ENCODE measurements around the gene HK2. TPM values are rescaled to one million over a fixed set of nuclear protein-coding genes. Genes with fewer than 3 reads are reported as not detected.
"Not testable (repeated sequence)": the region's sequence is repeated elsewhere in the genome, so short reads cannot be mapped to it uniquely, and the experiment has no call there.

HK2 gene
- polyA plus RNA-seq, 1 donor, result 2.8 TPM

- Histone ChIP-seq H3K4me3 (ENCODE audit: low read length) (no peak overlapping the region), H3K4me1 (ENCODE audit: control insufficient read depth, insufficient read depth, low read length) (peaks cover 32% of the 10 kb centered on the region), H3K27ac (ENCODE audit: low read length) (no peak overlapping the region), H3K27me3 (ENCODE audit: control insufficient read depth, insufficient read depth, low read length) (peaks cover 3% of the 10 kb centered on the region), H3K9me3 (ENCODE audit: control insufficient read depth, low read depth, low read length) (no peaks in the 10 kb centered on the region), H3K36me3 (ENCODE audit: control insufficient read depth, insufficient read depth, low read length) (no peaks in the 10 kb centered on the region)
- no peak for DNase-seq
- 100% methylated on average over 2 of the region's 10 CpGs for WGBS (ENCODE audit: insufficient coverage, low lambda C conversion rate)
These were observed 13.3 kb downstream of the HK2 start for GRCh38 chr2:74847070-74847858.

DNA sequence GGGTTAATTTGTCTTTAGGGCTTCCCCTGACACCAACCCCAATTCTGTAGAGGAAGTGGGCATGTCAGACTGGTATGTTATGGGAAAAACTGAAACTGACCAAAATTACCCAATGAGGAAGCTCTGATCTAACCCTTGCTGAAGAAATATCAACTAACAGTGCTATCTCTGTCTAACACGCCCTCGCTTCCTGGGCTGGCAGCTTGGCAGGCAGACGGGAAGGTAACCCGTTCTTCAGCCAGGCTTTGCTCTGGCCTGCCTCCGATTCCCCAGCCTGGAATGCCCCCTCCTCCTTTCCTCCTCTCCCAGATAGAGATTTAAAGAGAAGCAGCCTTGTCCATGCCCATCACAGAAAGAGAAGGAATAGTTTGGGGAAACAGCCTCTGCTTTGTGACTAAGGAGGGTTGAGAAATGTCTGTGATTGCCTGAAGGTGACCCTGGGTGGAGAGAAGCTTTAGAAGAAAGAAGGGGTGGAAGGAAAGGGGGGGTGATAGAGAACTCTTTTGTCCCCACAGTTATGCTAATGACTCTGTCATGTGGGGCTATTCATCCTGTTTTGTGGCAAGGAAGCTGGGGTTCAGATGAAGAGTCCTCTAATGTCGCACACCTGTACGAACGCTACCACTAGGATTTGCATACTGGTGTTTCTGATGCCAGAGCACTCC is 15.4 kb downstream of the HK2 start:
- no peaks in the 10 kb centered on the region for H3K36me3 ChIP-seq (ENCODE audit: control insufficient read depth, insufficient read depth, low read length)
- H3K4me1 ChIP-seq (ENCODE audit: control insufficient read depth, insufficient read depth, low read length), result peaks cover 22% of the 10 kb centered on the region
- H3K27ac ChIP-seq (ENCODE audit: low read length), result no peak overlapping the region
- H3K4me3 ChIP-seq (ENCODE audit: low read length), result no peak overlapping the region
- no peaks in the 10 kb centered on the region for H3K9me3 ChIP-seq (ENCODE audit: control insufficient read depth, low read depth, low read length)
- H3K27me3 ChIP-seq (ENCODE audit: control insufficient read depth, insufficient read depth, low read length), result peaks cover 5% of the 10 kb centered on the region
- DNase-seq, result no peak
- WGBS (ENCODE audit: insufficient coverage, low lambda C conversion rate), result 100% methylated on average over 1 of the region's 8 CpGs

DNA sequence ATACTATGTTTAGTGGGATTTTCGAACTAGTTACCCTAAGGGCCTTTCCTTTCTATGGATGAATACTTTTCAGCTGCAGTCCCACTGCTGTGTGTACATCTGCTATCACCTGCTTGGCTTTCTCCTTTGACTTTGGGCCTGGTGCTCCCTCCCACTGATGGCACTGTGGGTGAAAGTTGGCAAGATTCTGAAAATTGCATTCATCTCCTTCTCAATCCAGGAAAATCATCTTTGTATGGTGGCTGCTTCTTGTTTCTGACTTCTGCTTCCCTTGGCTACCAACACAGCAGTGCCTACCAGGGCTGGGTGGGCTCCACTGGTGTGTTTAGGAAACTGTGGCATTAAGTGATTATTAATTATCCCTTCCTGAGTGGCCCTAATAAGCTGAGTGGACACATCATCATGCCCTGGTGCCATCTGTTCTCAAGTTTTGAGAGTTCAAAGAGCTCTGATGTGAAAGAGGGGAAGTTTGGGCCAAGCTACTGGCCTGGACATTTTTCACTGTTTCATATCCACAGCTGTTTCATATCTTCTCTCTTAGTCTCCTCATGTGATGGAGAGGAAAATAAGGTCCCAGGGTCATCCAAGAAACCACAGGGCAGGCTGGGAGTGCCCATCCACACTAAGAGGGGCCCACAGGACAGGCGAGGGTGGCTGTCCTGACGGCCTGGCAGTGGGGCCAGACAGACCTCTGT is 16.7 kb downstream of the HK2 start:
- Histone ChIP-seq H3K4me3 (ENCODE audit: low read length) (no peak overlapping the region), H3K27me3 (ENCODE audit: control insufficient read depth, insufficient read depth, low read length) (peaks cover 6% of the 10 kb centered on the region), H3K36me3 (ENCODE audit: control insufficient read depth, insufficient read depth, low read length) (no peaks in the 10 kb centered on the region), H3K4me1 (ENCODE audit: control insufficient read depth, insufficient read depth, low read length) (peaks cover 20% of the 10 kb centered on the region), H3K27ac (ENCODE audit: low read length) (peak overlapping the region; percentile 74), H3K9me3 (ENCODE audit: control insufficient read depth, low read depth, low read length) (no peaks in the 10 kb centered on the region)
- WGBS (ENCODE audit: insufficient coverage, low lambda C conversion rate), result no CpG with 5 or more reads among the region's 3 CpGs
- no peak for DNase-seq

DNA sequence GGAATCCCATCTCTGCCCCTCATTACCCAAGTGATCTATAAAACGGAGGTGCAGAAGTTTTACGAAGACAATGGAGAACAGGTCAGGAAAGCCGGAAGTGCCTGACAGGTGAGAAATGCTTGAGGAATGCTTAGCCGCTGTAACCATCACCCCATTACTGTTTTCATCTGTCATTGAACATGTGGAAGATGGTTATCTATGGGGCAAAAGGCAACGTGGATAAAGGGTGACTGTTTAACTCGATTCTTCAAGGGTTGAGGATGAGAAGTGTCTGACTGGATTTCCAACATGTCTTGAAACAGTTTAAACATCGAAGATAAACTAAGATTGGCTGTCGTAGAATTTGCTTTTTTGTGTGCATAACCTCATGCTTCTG is 17.3 kb downstream of the HK2 start:
- H3K4me1 ChIP-seq (ENCODE audit: control insufficient read depth, insufficient read depth, low read length), result peaks cover 25% of the 10 kb centered on the region
- no CpG with 5 or more reads among the region's 8 CpGs for WGBS (ENCODE audit: insufficient coverage, low lambda C conversion rate)

GRCh38 chr2:74853360-74853759 is 19.4 kb downstream of the HK2 start:
- not testable (repeated sequence) for H3K9me3 ChIP-seq (ENCODE audit: control insufficient read depth, low read depth, low read length); DNase-seq; H3K27ac ChIP-seq (ENCODE audit: low read length); H3K27me3 ChIP-seq (ENCODE audit: control insufficient read depth, insufficient read depth, low read length); H3K4me3 ChIP-seq (ENCODE audit: low read length); H3K36me3 ChIP-seq (ENCODE audit: control insufficient read depth, insufficient read depth, low read length)
- WGBS (ENCODE audit: insufficient coverage, low lambda C conversion rate), result no CpG with 5 or more reads among the region's 8 CpGs
- peaks cover 27% of the 10 kb centered on the region for H3K4me1 ChIP-seq (ENCODE audit: control insufficient read depth, insufficient read depth, low read length)

More for the DNA sequence above, 17.3 kb downstream of the HK2 start:
- no peaks in the 10 kb centered on the region for H3K9me3 ChIP-seq (ENCODE audit: control insufficient read depth, low read depth, low read length)
- no peak overlapping the region for H3K4me3 ChIP-seq (ENCODE audit: low read length)
- H3K27me3 ChIP-seq (ENCODE audit: control insufficient read depth, insufficient read depth, low read length), result peaks cover 6% of the 10 kb centered on the region
- peak; percentile 52 to 57 for DNase-seq
- peak overlapping the region; percentile 74 for H3K27ac ChIP-seq (ENCODE audit: low read length)
- H3K36me3 ChIP-seq (ENCODE audit: control insufficient read depth, insufficient read depth, low read length), result no peaks in the 10 kb centered on the region

DNA sequence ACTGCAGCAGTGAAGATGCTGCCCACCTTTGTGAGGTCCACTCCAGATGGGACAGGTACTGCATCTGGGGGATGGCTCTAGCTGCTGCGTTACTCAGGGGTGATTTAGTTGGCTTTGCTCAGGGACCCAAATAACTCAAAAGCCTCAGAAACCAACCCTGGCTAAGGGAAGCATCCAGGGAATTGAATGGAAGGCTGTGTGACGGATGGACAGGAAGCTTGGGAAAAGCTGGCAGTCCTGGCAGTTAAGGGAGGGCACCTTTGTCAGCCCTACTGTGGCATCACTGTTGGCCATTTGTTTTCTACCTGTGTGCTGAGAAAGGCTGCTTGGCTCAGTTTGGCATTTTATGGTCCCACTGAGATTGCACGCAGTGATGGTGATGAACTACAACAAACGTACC is 20.5 kb downstream of the HK2 start:
- Histone ChIP-seq H3K27ac (ENCODE audit: low read length) (no peak overlapping the region), H3K36me3 (ENCODE audit: control insufficient read depth, insufficient read depth, low read length) (no peaks in the 10 kb centered on the region), H3K4me1 (ENCODE audit: control insufficient read depth, insufficient read depth, low read length) (peaks cover 27% of the 10 kb centered on the region), H3K27me3 (ENCODE audit: control insufficient read depth, insufficient read depth, low read length) (peaks cover 12% of the 10 kb centered on the region), H3K9me3 (ENCODE audit: control insufficient read depth, low read depth, low read length) (no peaks in the 10 kb centered on the region), H3K4me3 (ENCODE audit: low read length) (no peak overlapping the region)
- no peak for DNase-seq
- WGBS (ENCODE audit: insufficient coverage, low lambda C conversion rate), result no CpG with 5 or more reads among the region's 4 CpGs

DNA sequence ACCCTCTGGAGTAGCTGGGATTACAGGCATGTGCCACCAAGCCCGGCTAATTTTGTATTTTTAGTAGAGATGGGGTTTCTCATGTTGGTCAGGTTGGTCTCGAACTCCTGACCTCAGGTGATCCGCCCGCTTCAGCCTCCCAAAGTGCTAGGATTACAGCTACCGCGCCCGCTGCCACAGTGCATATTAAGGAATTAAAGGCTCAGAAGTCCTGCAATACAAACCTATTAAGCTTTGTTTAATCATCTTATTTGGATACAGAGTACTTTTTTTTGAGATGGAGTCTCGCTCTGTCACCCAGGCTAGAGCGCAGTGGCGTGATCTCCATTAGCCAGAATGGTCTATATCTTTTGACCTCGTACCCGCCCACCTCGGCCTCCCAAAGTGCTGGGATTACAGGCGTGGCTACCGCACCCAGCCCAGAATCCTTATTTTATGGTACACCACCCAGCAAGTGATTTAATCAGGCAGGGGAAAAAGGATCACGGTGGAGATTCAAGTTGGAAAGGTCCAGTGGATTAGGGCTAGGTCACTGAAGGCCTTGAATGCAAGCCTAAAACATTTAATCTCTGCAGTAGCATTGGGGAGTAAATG is 21.3 kb downstream of the HK2 start:
- DNase-seq; H3K27ac ChIP-seq (ENCODE audit: low read length); H3K36me3 ChIP-seq (ENCODE audit: control insufficient read depth, insufficient read depth, low read length); H3K9me3 ChIP-seq (ENCODE audit: control insufficient read depth, low read depth, low read length); H3K4me3 ChIP-seq (ENCODE audit: low read length): not testable (repeated sequence)
- H3K27me3 ChIP-seq (ENCODE audit: control insufficient read depth, insufficient read depth, low read length), result peaks cover 14% of the 10 kb centered on the region
- 100% methylated on average over 2 of the region's 16 CpGs for WGBS (ENCODE audit: insufficient coverage, low lambda C conversion rate)
- H3K4me1 ChIP-seq (ENCODE audit: control insufficient read depth, insufficient read depth, low read length), result peaks cover 27% of the 10 kb centered on the region

- Histone ChIP-seq H3K36me3 (ENCODE audit: control insufficient read depth, insufficient read depth, low read length) (no peaks in the 10 kb centered on the region), H3K27me3 (ENCODE audit: control insufficient read depth, insufficient read depth, low read length) (peaks cover 20% of the 10 kb centered on the region), H3K27ac (ENCODE audit: low read length) (no peak overlapping the region), H3K4me1 (ENCODE audit: control insufficient read depth, insufficient read depth, low read length) (peaks cover 19% of the 10 kb centered on the region), H3K9me3 (ENCODE audit: control insufficient read depth, low read depth, low read length) (no peaks in the 10 kb centered on the region), H3K4me3 (ENCODE audit: low read length) (no peak overlapping the region)
- WGBS (ENCODE audit: insufficient coverage, low lambda C conversion rate), result no CpG with 5 or more reads among the region's 10 CpGs
- peak in 1 of 2 donors; percentile 48 for DNase-seq
These were observed 22.2 kb downstream of the HK2 start for GRCh38 chr2:74856004-74856578.

DNA sequence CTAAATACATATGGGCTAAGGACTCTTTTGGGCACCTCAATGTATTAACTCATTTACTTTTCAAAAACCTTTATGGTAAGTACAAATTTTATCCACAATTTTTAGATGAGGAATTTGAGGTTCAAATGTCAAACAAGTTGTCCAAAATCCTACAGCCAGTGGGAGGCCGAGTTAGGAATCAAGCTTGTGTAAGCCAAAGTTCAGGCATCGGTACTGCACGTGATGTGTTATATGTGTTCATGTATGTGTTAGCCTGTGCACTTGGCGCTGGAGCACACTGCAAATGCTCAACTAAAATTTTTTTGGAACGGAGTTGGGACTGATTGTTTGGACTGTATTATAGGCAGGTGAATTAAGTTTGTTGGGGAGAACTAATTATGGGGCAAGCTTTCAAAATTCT is 22.7 kb downstream of the HK2 start:
- Histone ChIP-seq H3K36me3 (ENCODE audit: control insufficient read depth, insufficient read depth, low read length) (no peaks in the 10 kb centered on the region), H3K4me1 (ENCODE audit: control insufficient read depth, insufficient read depth, low read length) (peaks cover 15% of the 10 kb centered on the region), H3K4me3 (ENCODE audit: low read length) (no peak overlapping the region), H3K9me3 (ENCODE audit: control insufficient read depth, low read depth, low read length) (no peaks in the 10 kb centered on the region), H3K27ac (ENCODE audit: low read length) (no peak overlapping the region), H3K27me3 (ENCODE audit: control insufficient read depth, insufficient read depth, low read length) (peaks cover 21% of the 10 kb centered on the region)
- no peak for DNase-seq
- WGBS (ENCODE audit: insufficient coverage, low lambda C conversion rate), result 38% methylated on average over 2 of the region's 5 CpGs

DNA sequence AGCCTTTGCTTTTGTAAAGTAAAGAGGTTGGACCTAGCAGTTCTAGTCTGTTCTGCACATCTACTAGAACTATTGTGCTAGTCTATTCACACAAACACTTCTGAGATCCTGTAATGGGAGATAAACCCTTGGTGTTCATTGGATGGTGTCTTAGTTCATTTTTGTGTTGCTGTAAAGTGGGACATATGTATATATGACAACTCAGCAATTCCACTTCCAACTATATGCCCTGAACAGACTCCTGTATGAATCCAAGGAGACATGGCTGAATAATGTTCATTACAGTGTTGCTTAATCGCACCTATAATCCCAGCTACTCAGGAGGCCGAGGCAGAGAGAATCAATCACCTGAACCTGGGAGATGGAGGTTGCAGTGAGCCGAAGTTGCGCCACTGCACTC is 23.3 kb downstream of the HK2 start:
- WGBS (ENCODE audit: insufficient coverage, low lambda C conversion rate), result 87% methylated on average over 3 of the region's 4 CpGs

More for the DNA sequence above, 23.3 kb downstream of the HK2 start:
- H3K4me1 ChIP-seq (ENCODE audit: control insufficient read depth, insufficient read depth, low read length), result peaks cover 9% of the 10 kb centered on the region
- H3K9me3 ChIP-seq (ENCODE audit: control insufficient read depth, low read depth, low read length), result peaks cover 2% of the 10 kb centered on the region
- no peak for DNase-seq
- H3K4me3 ChIP-seq (ENCODE audit: low read length), result no peak overlapping the region
- H3K27ac ChIP-seq (ENCODE audit: low read length), result no peak overlapping the region
- peaks cover 21% of the 10 kb centered on the region for H3K27me3 ChIP-seq (ENCODE audit: control insufficient read depth, insufficient read depth, low read length)
- H3K36me3 ChIP-seq (ENCODE audit: control insufficient read depth, insufficient read depth, low read length), result no peaks in the 10 kb centered on the region
